Measurements from ENCODE around the gene TMEM14C.
"Not testable (repeated sequence)": the region's sequence is repeated elsewhere in the genome, so short reads cannot be mapped to it uniquely, and the experiment has no call there.

The TMEM14C gene

GRCh38 chr6:10720960-10721849 lies 1.7 kb upstream of the TMEM14C start:
- not testable (repeated sequence) for DNase-seq (ENCODE audit: low spot score)

- DNase-seq (ENCODE audit: low spot score) = no peak
These were observed 860 bp upstream of the TMEM14C start for GRCh38 chr6:10721850-10722569.

GRCh38 chr6:10722570-10722819 lies 375 bp upstream of the TMEM14C start:
- no peak for DNase-seq (ENCODE audit: low spot score)

DNA sequence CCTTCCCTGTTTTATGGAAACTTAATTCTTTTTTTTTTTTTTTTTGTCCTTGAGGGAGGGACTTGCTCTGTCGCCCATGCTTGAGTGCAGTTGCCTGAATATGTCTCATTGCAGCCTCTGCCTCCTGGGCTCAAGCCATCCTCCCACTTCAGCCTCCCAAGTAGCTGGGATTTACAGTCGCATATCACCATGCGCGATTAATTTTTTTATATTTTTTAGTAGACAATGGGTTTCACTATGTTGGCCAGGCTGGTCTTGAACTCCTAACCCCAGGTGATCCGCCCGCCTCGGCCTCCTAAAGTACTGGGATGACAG lies 654 bp downstream of the TMEM14C start:
- DNase-seq (ENCODE audit: low spot score) = no peak

DNA sequence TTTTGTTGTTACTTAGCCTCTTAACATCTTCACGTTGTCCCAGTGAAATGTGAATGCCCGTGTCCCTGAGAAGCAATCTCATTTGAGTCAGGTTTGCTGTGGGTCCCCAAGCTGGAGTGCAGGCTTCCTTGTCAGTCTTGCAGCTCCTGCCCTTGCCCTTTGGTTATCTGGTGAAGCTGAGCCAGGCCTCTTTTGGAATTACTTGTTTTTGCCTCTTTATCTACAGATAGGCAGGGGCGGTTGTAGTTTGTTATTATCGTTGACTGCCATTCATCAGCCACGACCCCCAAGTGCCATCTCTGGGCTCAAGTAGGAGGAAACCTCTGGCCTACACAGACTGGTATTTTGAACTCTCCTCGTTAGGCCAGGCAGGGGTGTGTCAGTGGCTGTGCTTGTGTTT lies 2.2 kb downstream of the TMEM14C start:
- DNase-seq (ENCODE audit: low spot score) = peak; percentile 58

DNA sequence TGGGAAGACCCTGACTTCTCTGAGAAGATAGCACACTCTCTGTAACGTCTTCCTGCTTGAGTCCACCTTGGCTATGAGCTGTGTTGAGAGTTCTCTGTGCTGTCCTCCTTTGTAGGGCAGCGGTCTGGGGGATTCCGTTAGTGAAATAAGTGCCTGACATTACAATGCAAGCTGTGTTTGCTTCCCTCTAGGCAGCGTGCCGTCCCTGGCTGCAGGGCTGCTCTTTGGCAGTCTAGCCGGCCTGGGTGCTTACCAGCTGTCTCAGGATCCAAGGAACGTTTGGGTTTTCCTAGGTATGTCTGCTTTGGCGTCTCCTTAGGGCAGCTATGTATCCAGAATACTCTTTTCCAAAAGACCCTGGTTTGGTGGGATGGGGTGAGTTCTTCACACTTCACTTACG lies 2.8 kb downstream of the TMEM14C start:
- no peak for DNase-seq (ENCODE audit: low spot score)

- DNase-seq (ENCODE audit: low spot score) = no peak
These were observed 7.4 kb downstream of the TMEM14C start for GRCh38 chr6:10730254-10730653.

- DNase-seq (ENCODE audit: low spot score) = no peak
These were observed 10.4 kb downstream of the TMEM14C start for GRCh38 chr6:10733151-10733715.

DNA sequence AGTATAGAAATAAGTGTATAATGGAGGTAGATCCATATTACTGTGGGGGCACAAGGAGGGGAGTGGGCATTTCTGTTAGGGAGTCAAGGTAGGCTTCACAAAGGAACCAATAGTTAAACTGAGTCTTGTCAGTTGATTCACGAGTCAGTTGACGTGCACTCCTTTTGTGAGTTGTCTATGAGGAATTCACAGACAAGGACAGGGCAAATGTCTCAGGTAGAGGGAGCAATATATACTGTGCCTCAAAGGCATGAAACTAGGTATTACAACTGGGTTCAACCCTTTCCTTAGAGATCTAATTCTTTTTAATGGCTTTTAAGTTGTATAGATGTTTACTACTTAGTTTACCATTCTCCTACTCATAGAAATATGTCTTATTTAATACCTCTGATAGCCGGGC lies 11.0 kb downstream of the TMEM14C start:
- DNase-seq (ENCODE audit: low spot score) = no peak

DNA sequence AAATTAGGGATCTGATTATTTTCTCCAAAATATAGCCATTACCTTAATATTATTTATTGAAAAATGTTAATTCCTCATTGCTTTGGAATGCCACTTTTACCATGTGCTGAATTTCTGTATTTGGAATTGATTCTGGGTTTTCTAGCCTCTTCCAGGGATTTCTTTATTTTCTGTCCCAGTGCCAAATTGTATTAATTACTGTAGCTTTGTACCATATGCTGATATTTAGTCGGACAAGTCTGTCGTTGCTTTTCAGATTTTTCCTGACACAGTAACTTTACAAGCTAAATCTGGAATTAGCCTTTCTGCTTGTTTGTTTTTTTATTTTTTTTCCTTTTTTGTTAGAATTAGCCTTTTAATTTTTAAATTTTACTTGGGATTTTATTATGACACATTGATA lies 13.9 kb downstream of the TMEM14C start:
- DNase-seq (ENCODE audit: low spot score) = no peak

DNA sequence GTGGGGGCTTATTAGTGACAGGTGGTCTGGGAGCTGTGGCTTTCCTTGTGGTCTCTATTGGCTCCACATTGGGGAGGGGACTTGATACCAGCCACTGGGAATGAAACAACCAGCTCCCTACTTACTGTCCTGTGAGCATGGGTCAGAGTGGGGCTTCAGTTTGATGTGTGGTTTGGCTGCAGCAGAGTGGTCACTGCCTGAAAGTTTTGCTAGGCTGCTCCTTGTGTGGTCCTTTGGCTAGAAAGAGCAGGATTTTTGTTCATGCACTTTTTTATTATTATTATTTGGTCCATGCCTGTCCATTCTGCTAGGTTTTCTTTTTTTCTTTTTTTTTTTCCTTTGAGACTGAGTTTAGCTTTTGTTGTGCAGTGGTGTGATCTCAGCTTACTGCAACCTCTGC lies 17.2 kb downstream of the TMEM14C start:
- DNase-seq (ENCODE audit: low spot score) = no peak

DNA sequence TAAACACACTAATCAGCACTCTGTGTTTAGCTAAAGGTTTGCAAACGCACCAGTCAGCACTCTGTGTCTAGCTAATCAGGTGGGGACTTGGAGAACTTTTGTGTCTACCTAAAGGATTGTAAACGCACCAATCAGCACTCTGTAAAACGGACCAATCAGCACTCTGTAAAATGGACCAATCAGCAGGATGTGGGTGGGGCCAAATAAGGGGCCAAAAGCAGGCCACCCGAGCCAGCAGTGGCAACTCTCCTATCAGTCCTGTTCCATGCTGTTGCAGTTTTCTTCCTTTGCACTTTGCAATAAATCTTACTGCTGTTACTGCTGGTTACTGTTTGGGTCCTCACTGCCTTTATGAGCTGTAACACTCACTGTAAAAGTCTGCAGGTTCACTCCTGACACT lies 18.8 kb downstream of the TMEM14C start:
- not testable (repeated sequence) for DNase-seq (ENCODE audit: low spot score)

DNA sequence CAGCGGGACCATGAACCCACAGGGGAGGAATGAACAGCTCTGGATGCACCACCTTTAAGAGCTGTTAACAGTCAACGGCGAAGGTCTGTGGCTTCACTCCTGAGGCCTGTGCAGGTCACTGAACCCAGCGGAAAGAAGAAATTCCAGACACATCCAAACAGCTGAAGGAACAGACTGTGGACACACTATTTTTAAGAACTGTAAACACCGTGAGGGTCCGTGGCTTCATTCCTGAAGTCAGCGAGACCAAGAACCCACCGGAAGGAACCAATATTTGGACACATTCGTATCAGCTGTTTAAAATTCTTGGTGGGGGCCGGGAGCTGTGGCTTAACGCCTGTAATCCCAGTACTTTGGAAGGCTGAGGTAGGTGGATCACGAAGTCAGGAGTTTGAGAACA lies 19.4 kb downstream of the TMEM14C start:
- DNase-seq (ENCODE audit: low spot score) = no peak

GRCh38 chr6:10743515-10743914 lies 20.6 kb downstream of the TMEM14C start:
- no peak for DNase-seq (ENCODE audit: low spot score)

- no peak for DNase-seq (ENCODE audit: low spot score)
These were observed 22.2 kb downstream of the TMEM14C start for GRCh38 chr6:10745116-10745515.

DNA sequence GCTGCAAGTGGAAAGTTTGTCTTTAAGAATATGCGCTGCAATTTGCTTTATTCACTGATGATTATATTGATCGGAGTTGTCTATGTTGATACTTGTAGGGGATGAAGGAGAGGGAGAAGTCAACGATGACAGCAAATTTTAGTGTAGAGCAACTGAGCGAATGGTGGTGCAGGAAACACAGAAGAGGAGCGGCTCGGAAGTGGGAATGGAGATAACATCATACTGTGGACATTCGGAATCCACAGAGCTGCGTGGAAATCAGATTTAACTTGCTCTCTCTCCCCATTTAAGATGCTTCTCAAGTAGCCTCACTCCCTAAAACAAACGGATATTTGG lies 24.0 kb downstream of the TMEM14C start:
- no peak for DNase-seq (ENCODE audit: low spot score)

DNA sequence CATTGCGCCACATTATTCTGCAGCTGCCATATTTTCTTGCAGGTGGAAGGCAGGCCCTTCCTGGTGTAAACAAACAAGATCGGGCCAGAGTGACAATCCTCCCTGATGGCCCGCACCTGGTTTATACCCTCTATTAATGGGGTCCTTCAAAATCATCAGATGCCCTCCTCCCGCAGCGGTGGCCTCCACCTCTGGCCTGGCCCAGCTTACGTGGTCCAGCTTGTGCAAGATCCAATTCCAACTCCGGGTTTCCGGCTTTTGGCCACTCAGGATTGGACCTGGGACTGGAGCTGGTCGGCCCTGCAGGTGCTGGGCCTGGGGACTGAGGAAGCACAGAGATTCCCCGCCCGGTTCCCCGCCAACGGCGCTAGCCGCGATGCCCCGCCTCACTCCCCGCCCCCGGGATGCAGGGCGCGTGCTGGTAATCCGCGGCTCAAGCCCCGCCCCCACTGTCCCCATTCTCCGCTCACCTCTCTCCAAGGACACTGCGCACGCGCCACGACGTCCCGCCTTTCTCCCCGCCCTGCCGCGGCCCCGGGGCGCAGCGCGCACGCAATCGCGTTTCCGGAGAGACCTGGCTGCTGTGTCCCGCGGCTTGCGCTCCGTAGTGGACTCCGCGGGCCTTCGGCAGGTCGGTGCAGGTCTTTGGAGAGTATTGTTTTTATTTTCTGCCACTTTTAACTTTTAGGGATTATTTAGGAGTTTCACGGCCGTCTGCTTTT lies 24.5 kb downstream of the TMEM14C start, which contains the start of gene TMEM14B:
TMEM14B (plus strand) TSS at position 555 of the 722 bp plus-strand sequence. CDS start 1,441 bp downstream, outside the sequence.
- peak; percentile 98 for DNase-seq (ENCODE audit: low spot score)

DNA sequence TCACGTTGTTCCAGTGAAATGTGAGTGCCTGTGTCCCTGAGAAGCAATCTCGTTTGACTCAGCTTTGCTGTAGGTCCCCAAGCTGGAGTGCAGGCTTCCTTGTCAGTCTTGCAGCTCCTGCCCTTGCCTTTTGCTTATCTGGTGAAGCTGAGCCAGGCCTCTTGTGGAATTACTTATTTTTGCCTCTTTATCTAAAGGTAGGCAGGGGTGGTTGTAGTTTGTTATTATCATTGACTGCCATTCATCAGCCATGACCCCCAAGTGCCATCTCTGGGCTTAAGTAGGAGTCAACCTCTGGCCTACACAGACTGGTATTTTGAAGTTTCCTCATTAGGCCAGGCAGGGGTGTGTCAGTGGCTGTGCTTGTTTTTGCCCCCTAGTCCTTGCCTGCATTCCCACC lies 26.9 kb downstream of the TMEM14C start:
- DNase-seq (ENCODE audit: low spot score) = peak; percentile 79

DNA sequence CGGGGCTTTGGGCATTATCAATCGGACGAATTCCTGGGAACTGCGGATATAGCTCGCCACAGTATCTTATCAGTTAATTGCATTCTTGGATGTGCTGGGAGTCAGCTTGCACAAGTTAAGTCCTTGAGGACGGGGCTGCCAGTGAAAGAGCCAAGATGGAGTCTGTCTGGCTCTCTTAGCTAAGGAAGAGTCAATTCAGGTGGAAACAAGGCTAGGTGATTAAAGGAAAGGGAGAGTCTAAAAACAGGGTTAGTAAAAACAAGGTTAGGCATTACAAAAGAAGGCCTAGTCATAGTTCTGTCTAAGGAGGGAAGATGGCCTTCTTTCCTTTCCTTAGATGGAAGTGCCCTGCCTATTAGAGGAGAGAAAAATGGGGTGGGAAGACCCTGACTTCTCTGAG lies 27.7 kb downstream of the TMEM14C start:
- DNase-seq (ENCODE audit: low spot score) = not testable (repeated sequence)

- peak; percentile 63 for DNase-seq (ENCODE audit: low spot score)
These were observed 28.9 kb downstream of the TMEM14C start for GRCh38 chr6:10751757-10752156.

- no peak for DNase-seq (ENCODE audit: low spot score)
These were observed 33.2 kb downstream of the TMEM14C start for GRCh38 chr6:10756085-10756484.

- DNase-seq (ENCODE audit: low spot score) = peak; percentile 81
These were observed 36.5 kb downstream of the TMEM14C start for GRCh38 chr6:10759312-10759839.
